ENCODE measurements around the gene GLRB. TPM values are rescaled to one million over a fixed set of nuclear protein-coding genes. Genes with fewer than 3 reads are reported as not detected.
"Not testable (repeated sequence)": the region's sequence is repeated elsewhere in the genome, so short reads cannot be mapped to it uniquely, and the experiment has no call there.

Gene GLRB
- total RNA-seq: not detected

DNA sequence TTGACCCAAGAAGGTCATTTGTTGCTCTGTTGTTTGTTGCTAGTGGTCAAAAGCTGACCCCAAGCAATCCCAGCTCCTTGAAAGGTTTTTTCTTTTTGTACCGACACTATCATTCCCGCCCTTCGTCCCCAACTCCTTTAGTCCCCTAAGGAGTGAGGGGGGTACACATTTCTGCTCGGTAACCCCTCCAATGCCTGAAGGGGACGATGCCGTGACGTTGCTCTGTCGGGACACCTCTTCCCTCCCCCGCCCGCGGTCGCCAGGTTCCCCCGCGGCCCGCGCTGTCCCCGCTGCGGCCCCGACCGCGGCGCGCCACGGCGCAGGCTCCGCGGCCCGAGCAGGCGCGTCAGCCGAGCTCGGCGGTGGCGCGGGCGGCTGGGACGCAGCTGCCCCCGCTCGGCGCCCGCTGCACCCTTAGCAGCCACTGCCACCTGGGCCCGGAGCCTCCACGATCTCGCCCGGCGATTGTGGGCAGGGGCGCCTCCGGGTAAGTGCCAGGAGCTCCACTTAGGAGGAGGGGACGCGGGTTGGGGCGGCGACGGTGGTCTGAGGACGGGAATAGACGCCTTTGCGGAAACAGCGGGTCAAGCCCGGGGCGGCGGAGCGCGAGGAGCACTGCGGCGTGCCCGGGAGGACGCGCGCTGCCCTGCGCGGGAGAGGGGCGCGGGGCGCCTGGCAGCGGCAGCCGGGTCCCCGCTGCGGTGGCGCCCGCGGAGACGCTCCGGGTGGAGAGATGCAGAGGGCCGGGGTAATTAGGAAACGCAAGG is at the start of gene GLRB:
TSS of gene GLRB (plus strand) at position 340 of the 767 bp plus-strand sequence. CDS start 1,875 bp downstream, outside the sequence.
- ATAC-seq: no peak
- H3K9me3 Mint-ChIP-seq: no peaks in the 10 kb centered on the region

DNA sequence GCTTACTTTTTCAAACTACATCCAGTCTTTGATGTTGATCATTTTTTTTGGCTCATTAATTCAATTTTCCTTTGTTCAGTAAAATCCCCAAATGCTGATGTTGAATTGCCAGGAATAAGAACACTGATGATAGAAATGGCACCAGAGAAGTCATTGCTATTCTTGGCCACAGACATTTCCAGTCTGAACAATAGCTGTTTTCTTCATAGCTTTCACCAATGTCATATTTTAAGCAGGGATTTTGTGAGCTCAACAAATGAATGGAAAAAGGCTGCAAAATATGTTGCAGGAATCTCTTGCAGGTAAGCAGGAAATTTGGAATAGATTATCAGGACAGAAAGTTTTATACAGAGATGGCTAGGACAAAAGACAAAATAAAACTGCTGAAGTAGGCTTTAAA is 40.5 kb upstream of the GLRB start:
- no peak for ATAC-seq
- DNase-seq (ENCODE audit: low spot score in 2 of 2): no peak
- H3K27ac Mint-ChIP-seq: no peak overlapping the region
- no peaks in the 10 kb centered on the region for H3K36me3 Mint-ChIP-seq
- peaks cover 0 to 4% of the 10 kb centered on the region in 2 donors for H3K9me3 Mint-ChIP-seq

More for the DNA sequence above, at the start of gene GLRB:
- no peak within 1 kb of the TSS for H3K27ac Mint-ChIP-seq
- no peak for DNase-seq (ENCODE audit: low spot score in 2 of 2)
- peaks cover 0 to 7% of the 10 kb centered on the region in 2 donors for H3K36me3 Mint-ChIP-seq

DNA sequence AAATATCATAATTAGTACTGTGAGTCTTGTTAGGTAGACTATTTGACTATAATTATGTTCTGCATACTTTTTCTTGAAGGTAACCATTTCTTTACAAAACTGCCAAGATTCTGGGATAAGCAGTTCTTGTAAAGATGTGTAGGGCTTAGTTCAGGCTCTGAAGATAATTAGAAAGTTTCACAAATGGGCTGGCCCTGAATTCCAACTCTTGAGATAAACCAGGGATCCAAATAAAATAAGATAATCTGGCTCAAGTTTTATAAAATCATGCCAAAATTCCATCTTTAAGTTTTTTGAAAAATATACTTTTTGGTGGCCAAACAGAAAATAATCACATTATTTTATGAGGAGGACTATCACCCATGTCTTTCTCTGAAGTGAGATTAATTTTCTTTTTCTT is 35.5 kb upstream of the GLRB start:
- Mint-ChIP-seq H3K27ac (no peak overlapping the region), H3K36me3 (no peaks in the 10 kb centered on the region), H3K9me3 (peaks cover 3 to 4% of the 10 kb centered on the region in 2 donors)
- no peak for DNase-seq (ENCODE audit: low spot score in 2 of 2)
- ATAC-seq: no peak

GRCh38 chr4:157043131-157043530 is 32.8 kb upstream of the GLRB start:
- H3K9me3 Mint-ChIP-seq: peaks cover 4 to 7% of the 10 kb centered on the region in 2 donors
- no peak for ATAC-seq
- no peak for DNase-seq (ENCODE audit: low spot score in 2 of 2)
- H3K27ac Mint-ChIP-seq: no peak overlapping the region
- H3K36me3 Mint-ChIP-seq: no peaks in the 10 kb centered on the region

DNA sequence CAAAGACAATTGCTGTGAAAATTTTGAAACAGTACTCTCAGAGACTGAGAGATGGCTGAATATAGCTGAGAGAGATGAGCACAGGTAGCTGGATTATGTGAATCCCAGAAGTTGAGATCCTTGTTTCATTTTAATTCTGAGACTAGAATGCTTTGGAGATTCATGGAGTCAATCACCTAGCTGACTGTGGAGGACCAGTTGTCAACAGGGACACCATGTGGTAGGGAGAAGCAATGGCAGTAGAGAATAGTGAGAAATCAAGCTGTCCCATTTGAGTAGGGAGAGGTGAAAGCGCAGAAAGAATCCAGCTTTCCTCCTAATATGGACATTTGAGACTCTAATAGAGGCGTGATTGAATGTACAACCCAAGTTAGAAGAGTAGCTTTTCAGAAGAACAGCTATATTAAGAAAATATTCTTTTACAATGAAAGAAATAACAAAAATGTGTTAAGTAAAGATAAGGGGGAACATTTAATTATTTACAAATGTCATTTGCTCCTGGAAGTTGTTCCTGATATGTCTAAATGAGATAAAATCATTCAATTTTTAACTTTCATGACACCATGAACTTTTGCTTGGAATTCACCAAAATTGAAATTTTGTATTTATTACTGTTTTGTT is 30.3 kb upstream of the GLRB start:
- DNase-seq (ENCODE audit: low spot score in 2 of 2) (no peak), ATAC-seq (no peak)
- Mint-ChIP-seq H3K9me3 (peaks cover 9 to 17% of the 10 kb centered on the region in 2 donors), H3K27ac (no peak overlapping the region), H3K36me3 (peaks cover 0 to 6% of the 10 kb centered on the region in 2 donors)

DNA sequence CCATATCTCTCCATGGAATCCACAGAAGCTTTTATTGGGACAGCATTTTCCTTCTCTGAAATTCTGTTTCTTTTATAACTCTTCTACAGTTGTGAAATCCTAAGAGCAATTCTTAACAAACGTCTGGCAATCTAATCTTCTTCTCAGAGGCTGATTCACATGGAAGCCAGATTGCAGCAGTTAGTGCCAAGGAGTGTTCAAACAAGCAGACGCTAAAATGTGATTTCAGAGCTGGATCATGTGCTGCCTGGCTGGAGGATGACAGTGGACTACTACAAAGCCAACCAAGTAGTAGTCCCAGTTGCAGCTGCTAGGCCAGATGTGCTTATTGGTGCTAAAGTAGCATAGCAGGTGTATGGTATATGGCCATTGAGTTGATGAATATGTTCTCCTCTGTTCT is 27.7 kb upstream of the GLRB start:
- H3K27ac Mint-ChIP-seq: no peak overlapping the region
- DNase-seq (ENCODE audit: low spot score in 2 of 2) (no peak), ATAC-seq (no peak)
- peaks cover 9 to 17% of the 10 kb centered on the region in 2 donors for H3K9me3 Mint-ChIP-seq
- H3K36me3 Mint-ChIP-seq: peaks cover 0 to 6% of the 10 kb centered on the region in 2 donors

GRCh38 chr4:157050561-157050960 is 25.4 kb upstream of the GLRB start:
- ATAC-seq (no peak), DNase-seq (ENCODE audit: low spot score in 2 of 2) (no peak)
- Mint-ChIP-seq H3K27ac (no peak overlapping the region), H3K9me3 (peaks cover 10 to 17% of the 10 kb centered on the region in 2 donors), H3K36me3 (peaks cover 0 to 6% of the 10 kb centered on the region in 2 donors)

- ATAC-seq: no peak
Observed at GRCh38 chr4:157052429-157053040, 23.4 kb upstream of the GLRB start.

GRCh38 chr4:157057218-157057617 is 18.7 kb upstream of the GLRB start:
- Mint-ChIP-seq H3K9me3 (peaks cover 7 to 12% of the 10 kb centered on the region in 2 donors), H3K27ac (no peak overlapping the region)
- no peak for ATAC-seq

More at GRCh38 chr4:157052429-157053040, 23.4 kb upstream of the GLRB start:
- Mint-ChIP-seq H3K9me3 (peaks cover 9 to 17% of the 10 kb centered on the region in 2 donors), H3K27ac (no peak overlapping the region), H3K36me3 (peaks cover 0 to 6% of the 10 kb centered on the region in 2 donors)
- DNase-seq (ENCODE audit: low spot score in 2 of 2): no peak

GRCh38 chr4:157058899-157059298 is 17.1 kb upstream of the GLRB start:
- H3K27ac Mint-ChIP-seq; DNase-seq (ENCODE audit: low spot score in 2 of 2); ATAC-seq; H3K36me3 Mint-ChIP-seq: not testable (repeated sequence)
- peaks cover 6 to 11% of the 10 kb centered on the region in 2 donors for H3K9me3 Mint-ChIP-seq

More at GRCh38 chr4:157057218-157057617, 18.7 kb upstream of the GLRB start:
- H3K36me3 Mint-ChIP-seq: no peaks in the 10 kb centered on the region
- no peak for DNase-seq (ENCODE audit: low spot score in 2 of 2)

DNA sequence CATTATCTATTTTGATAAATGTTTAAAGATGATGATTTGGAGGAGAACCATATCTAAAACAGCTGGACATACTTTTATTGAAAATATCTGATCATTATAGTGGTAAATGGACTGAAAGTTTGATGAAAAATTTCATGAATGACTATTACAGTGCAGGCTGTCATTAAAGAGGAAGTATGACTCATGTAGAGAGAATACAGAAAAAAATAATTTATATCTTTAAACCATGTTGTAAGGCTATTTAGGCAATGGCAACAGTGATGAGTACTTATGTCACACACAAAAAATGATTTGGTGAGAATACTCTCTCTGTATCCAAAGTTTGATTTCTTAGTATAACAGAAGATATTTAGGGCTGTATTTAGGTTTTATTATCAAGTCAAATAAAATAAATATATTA is 3.9 kb upstream of the GLRB start:
- Mint-ChIP-seq H3K9me3 (no peaks in the 10 kb centered on the region), H3K36me3 (peaks cover 0 to 7% of the 10 kb centered on the region in 2 donors), H3K27ac (no peak overlapping the region)
- ATAC-seq: no peak
- DNase-seq (ENCODE audit: low spot score in 2 of 2): no peak

DNA sequence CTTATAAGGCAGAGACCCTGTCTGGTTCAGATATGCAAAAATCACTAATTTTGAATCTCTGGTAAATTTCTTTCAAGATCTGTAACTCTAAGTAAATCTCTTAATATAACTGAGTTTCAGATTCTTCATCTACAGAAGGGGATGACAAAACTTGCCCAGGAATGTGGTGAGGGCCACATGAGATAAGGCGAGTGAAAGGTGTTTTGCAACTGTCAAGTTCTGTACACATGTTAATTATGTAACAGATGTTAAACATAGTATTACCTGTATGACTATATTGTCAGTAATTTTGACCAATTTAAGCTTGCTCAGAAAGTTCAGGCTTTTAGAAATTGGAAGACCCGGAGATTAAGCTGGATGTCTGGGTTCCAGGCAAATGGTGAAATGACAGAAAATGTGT is 549 bp upstream of the GLRB start:
- Mint-ChIP-seq H3K36me3 (peaks cover 0 to 7% of the 10 kb centered on the region in 2 donors), H3K27ac (no peak overlapping the region), H3K9me3 (no peaks in the 10 kb centered on the region)
- DNase-seq (ENCODE audit: low spot score in 2 of 2) (no peak), ATAC-seq (no peak)

DNA sequence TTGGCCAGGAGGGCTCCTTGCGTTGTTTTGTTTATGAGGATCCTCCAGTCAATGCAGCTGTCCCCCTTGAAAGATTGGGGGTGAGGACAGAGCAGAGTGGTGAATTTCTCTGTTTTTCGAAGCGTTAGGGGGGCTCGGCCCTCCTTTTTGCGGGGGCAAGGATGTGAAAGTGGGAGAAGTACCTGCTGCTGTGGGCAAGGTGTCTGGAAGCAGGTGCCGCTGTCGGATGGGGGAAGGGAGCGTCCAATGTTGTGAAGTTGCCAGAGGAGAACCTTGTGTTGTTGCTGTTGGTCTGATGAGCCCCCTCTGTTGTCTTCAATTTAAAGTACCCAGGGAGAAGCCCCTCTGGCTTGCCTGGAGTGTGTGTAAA is 613 bp downstream of the GLRB start:
- Mint-ChIP-seq H3K36me3 (peaks cover 0 to 7% of the 10 kb centered on the region in 2 donors), H3K9me3 (no peaks in the 10 kb centered on the region)

GRCh38 chr4:157079441-157079840 is 3.5 kb downstream of the GLRB start:
- ATAC-seq: no peak
- DNase-seq (ENCODE audit: low spot score in 2 of 2): no peak
- H3K27ac Mint-ChIP-seq: no peak overlapping the region
- H3K36me3 Mint-ChIP-seq: peaks cover 0 to 7% of the 10 kb centered on the region in 2 donors
- H3K9me3 Mint-ChIP-seq: no peaks in the 10 kb centered on the region

More for the DNA sequence above, 613 bp downstream of the GLRB start:
- no peak for DNase-seq (ENCODE audit: low spot score in 2 of 2)
- ATAC-seq: no peak
- H3K27ac Mint-ChIP-seq: no peak overlapping the region

- DNase-seq (ENCODE audit: low spot score in 2 of 2) (no peak), ATAC-seq (no peak)
- Mint-ChIP-seq H3K27ac (no peak overlapping the region), H3K9me3 (peaks cover 0 to 3% of the 10 kb centered on the region in 2 donors), H3K36me3 (peaks cover 0 to 7% of the 10 kb centered on the region in 2 donors)
Observed at GRCh38 chr4:157080605-157081004, 4.7 kb downstream of the GLRB start.

DNA sequence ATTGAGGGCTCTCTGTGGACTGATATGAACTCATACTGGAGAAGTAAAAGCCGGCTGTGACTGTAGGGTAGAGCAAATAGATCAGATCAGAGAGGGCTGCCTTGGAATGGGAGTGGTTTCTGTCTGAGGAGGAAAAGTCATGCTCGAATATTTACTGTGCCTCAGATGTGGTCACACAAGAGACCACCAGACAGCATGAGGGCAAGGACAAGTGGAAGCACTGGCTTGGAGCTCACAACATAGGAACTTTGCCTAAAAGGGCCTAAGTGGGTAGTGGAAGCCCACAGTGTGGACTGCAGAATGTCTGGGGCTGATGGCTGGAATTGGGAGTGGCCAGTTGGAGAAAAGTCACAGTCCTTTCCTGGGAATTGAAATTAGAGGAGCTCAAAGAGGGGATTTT is 19.8 kb downstream of the GLRB start:
- Mint-ChIP-seq H3K9me3 (peaks cover 8 to 16% of the 10 kb centered on the region in 2 donors), H3K27ac (no peak overlapping the region), H3K36me3 (no peaks in the 10 kb centered on the region)
- DNase-seq (ENCODE audit: low spot score in 2 of 2) (no peak), ATAC-seq (no peak)

GRCh38 chr4:157096439-157096838 is 20.5 kb downstream of the GLRB start:
- Mint-ChIP-seq H3K27ac (no peak overlapping the region), H3K36me3 (no peaks in the 10 kb centered on the region), H3K9me3 (peaks cover 8 to 16% of the 10 kb centered on the region in 2 donors)
- ATAC-seq: no peak
- no peak for DNase-seq (ENCODE audit: low spot score in 2 of 2)
